GM18508 (cell line): ENCODE results near the gene TRPV4.

ENCODE experiments used
- ATAC-seq: cut with Tn5 transposase; IDR thresholded peaks from one replicate; pipeline ENCODE4 v1.9.1; 2021; ENCODE audit warnings: moderate number of reproducible peaks; ENCODE audit not compliant: insufficient read depth, unreplicated experiment

The TRPV4 gene

GRCh38 chr12:109810954-109811623, 22.1 kb downstream of the TRPV4 start:
- ATAC-seq: no peak

- no peak for ATAC-seq
These were observed 24.1 kb downstream of the TRPV4 start for GRCh38 chr12:109808876-109809646.

GRCh38 chr12:109807954-109808643, 25.1 kb downstream of the TRPV4 start:
- ATAC-seq: no peak

- no peak for ATAC-seq
These were observed 28.1 kb downstream of the TRPV4 start for GRCh38 chr12:109804820-109805761.

GRCh38 chr12:109803678-109804077, 29.5 kb downstream of the TRPV4 start:
- no peak for ATAC-seq

GRCh38 chr12:109802828-109803227, 30.4 kb downstream of the TRPV4 start:
- no peak for ATAC-seq

- ATAC-seq: no peak
These were observed 32.7 kb downstream of the TRPV4 start for GRCh38 chr12:109800536-109800935.

GRCh38 chr12:109798691-109799090, 34.5 kb downstream of the TRPV4 start:
- ATAC-seq: no peak

GRCh38 chr12:109797905-109798669, 35.1 kb downstream of the TRPV4 start:
- ATAC-seq: no peak

- no peak for ATAC-seq
These were observed 37.1 kb downstream of the TRPV4 start for GRCh38 chr12:109796057-109796456.

- ATAC-seq: no peak
These were observed 38.2 kb downstream of the TRPV4 start for GRCh38 chr12:109795023-109795422.

GRCh38 chr12:109793826-109794501, 39.2 kb downstream of the TRPV4 start:
- no peak for ATAC-seq

- no peak for ATAC-seq
These were observed 39.8 kb downstream of the TRPV4 start for GRCh38 chr12:109793411-109793810.

GRCh38 chr12:109792992-109793391, 40.2 kb downstream of the TRPV4 start:
- ATAC-seq: no peak

GRCh38 chr12:109789526-109790048, 43.6 kb downstream of the TRPV4 start:
- no peak for ATAC-seq

GRCh38 chr12:109786799-109787198, 46.4 kb downstream of the TRPV4 start:
- no peak for ATAC-seq

GRCh38 chr12:109785854-109786253, 47.3 kb downstream of the TRPV4 start:
- no peak for ATAC-seq

GRCh38 chr12:109783965-109784244, 49.3 kb downstream of the TRPV4 start:
- no peak for ATAC-seq
